ENCODE measurements around the gene HPS6.

The HPS6 gene

GRCh38 chr10:102083541-102083940 lies 18.4 kb downstream of the HPS6 start:
- Histone ChIP-seq H3K4me3 (ENCODE audit: low read length) (no peak overlapping the region), H3K27ac (ENCODE audit: low read depth, low read length) (no peak overlapping the region), H3K4me1 (ENCODE audit: control insufficient read depth, low read depth, low read length) (no peaks in the 10 kb centered on the region), H4K8ac (ENCODE audit: low read depth, low read length) (no peak overlapping the region), H2AK5ac (ENCODE audit: low read length) (no peak overlapping the region), H3K4me2 (ENCODE audit: low read length) (no peak overlapping the region), H3K79me1 (ENCODE audit: low read length) (no peaks in the 10 kb centered on the region), H3K23ac (ENCODE audit: low read length) (no peak overlapping the region), H3K79me2 (ENCODE audit: control insufficient read depth, insufficient read depth, low read length) (no peaks in the 10 kb centered on the region), H2BK5ac (ENCODE audit: low read length) (no peak overlapping the region), H3K18ac (ENCODE audit: low read length) (no peak overlapping the region), H3K4ac (ENCODE audit: low read depth, low read length) (no peak overlapping the region), H3K56ac (ENCODE audit: low read length) (no peak overlapping the region), H2BK15ac (replicated peaks; ENCODE audit: low read depth) (no peak overlapping the region), H2BK120ac (ENCODE audit: low read depth, low read length) (no peak overlapping the region), H3K36me3 (ENCODE audit: control insufficient read depth, insufficient read depth, low read length) (no peaks in the 10 kb centered on the region), H4K5ac (ENCODE audit: low read length) (no peak overlapping the region), H3K9ac (ENCODE audit: low read length) (no peak overlapping the region), H3K27me3 (ENCODE audit: insufficient read depth, low read length, poor library complexity) (no peaks in the 10 kb centered on the region)
- no peak for DNase-seq
- WGBS (ENCODE audit: extremely low coverage, insufficient coverage, low lambda C conversion rate) = no CpG with 5 or more reads among the region's 3 CpGs

DNA sequence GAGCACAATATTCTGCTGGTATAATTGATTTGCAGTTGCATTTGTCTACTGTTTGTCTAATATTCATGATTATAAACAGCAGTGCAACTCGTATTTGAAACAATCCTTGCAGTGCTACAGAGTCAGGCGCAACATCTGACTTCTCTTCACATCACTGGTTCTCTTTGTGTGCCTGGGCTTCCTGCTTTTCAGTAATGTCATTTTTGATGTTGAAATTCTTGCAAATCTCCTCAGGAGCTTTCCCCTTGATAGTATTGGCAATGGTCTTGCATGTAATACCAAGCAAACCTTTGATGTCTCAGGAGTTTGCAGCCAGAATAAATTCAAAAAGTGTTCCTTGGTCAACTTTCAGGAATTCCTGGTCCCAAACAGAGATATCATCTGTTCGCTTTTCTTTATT lies 20.2 kb downstream of the HPS6 start:
- Histone ChIP-seq H4K8ac (ENCODE audit: low read depth, low read length) (no peak overlapping the region), H3K36me3 (ENCODE audit: control insufficient read depth, insufficient read depth, low read length) (no peaks in the 10 kb centered on the region), H3K4me1 (ENCODE audit: control insufficient read depth, low read depth, low read length) (no peaks in the 10 kb centered on the region), H2BK15ac (replicated peaks; ENCODE audit: low read depth) (no peak overlapping the region), H3K27me3 (ENCODE audit: insufficient read depth, low read length, poor library complexity) (no peaks in the 10 kb centered on the region), H3K56ac (ENCODE audit: low read length) (no peak overlapping the region), H3K4me3 (ENCODE audit: low read length) (no peak overlapping the region), H3K27ac (ENCODE audit: low read depth, low read length) (no peak overlapping the region), H3K79me2 (ENCODE audit: control insufficient read depth, insufficient read depth, low read length) (no peaks in the 10 kb centered on the region), H3K23ac (ENCODE audit: low read length) (no peak overlapping the region), H2BK5ac (ENCODE audit: low read length) (no peak overlapping the region), H3K9ac (ENCODE audit: low read length) (no peak overlapping the region), H3K79me1 (ENCODE audit: low read length) (no peaks in the 10 kb centered on the region), H4K5ac (ENCODE audit: low read length) (no peak overlapping the region), H2AK5ac (ENCODE audit: low read length) (no peak overlapping the region), H3K18ac (ENCODE audit: low read length) (no peak overlapping the region), H3K4me2 (ENCODE audit: low read length) (no peak overlapping the region), H3K4ac (ENCODE audit: low read depth, low read length) (no peak overlapping the region), H2BK120ac (ENCODE audit: low read depth, low read length) (no peak overlapping the region)
- no CpG with 5 or more reads among the region's 3 CpGs for WGBS (ENCODE audit: extremely low coverage, insufficient coverage, low lambda C conversion rate)
- no peak for DNase-seq

GRCh38 chr10:102086196-102086595 lies 21.0 kb downstream of the HPS6 start:
- H2BK120ac ChIP-seq (ENCODE audit: low read depth, low read length) = no peak overlapping the region
- H3K18ac ChIP-seq (ENCODE audit: low read length) = no peak overlapping the region
- H3K27ac ChIP-seq (ENCODE audit: low read depth, low read length) = no peak overlapping the region
- H3K79me2 ChIP-seq (ENCODE audit: control insufficient read depth, insufficient read depth, low read length) = no peaks in the 10 kb centered on the region
- no peak for DNase-seq
- no peak overlapping the region for H3K4me2 ChIP-seq (ENCODE audit: low read length)
- no peak overlapping the region for H2AK5ac ChIP-seq (ENCODE audit: low read length)
- H3K9ac ChIP-seq (ENCODE audit: low read length) = no peak overlapping the region
- no peak overlapping the region for H3K4me3 ChIP-seq (ENCODE audit: low read length)
- no peaks in the 10 kb centered on the region for H3K79me1 ChIP-seq (ENCODE audit: low read length)
- H4K5ac ChIP-seq (ENCODE audit: low read length) = no peak overlapping the region
- no peaks in the 10 kb centered on the region for H3K4me1 ChIP-seq (ENCODE audit: control insufficient read depth, low read depth, low read length)
- H2BK5ac ChIP-seq (ENCODE audit: low read length) = no peak overlapping the region
- H3K36me3 ChIP-seq (ENCODE audit: control insufficient read depth, insufficient read depth, low read length) = no peaks in the 10 kb centered on the region
- WGBS (ENCODE audit: extremely low coverage, insufficient coverage, low lambda C conversion rate) = no CpG with 5 or more reads among the region's 8 CpGs
- no peak overlapping the region for H3K23ac ChIP-seq (ENCODE audit: low read length)
- H3K27me3 ChIP-seq (ENCODE audit: insufficient read depth, low read length, poor library complexity) = no peaks in the 10 kb centered on the region
- H2BK15ac ChIP-seq (replicated peaks; ENCODE audit: low read depth) = no peak overlapping the region
- no peak overlapping the region for H3K56ac ChIP-seq (ENCODE audit: low read length)
- H4K8ac ChIP-seq (ENCODE audit: low read depth, low read length) = no peak overlapping the region
- no peak overlapping the region for H3K4ac ChIP-seq (ENCODE audit: low read depth, low read length)

DNA sequence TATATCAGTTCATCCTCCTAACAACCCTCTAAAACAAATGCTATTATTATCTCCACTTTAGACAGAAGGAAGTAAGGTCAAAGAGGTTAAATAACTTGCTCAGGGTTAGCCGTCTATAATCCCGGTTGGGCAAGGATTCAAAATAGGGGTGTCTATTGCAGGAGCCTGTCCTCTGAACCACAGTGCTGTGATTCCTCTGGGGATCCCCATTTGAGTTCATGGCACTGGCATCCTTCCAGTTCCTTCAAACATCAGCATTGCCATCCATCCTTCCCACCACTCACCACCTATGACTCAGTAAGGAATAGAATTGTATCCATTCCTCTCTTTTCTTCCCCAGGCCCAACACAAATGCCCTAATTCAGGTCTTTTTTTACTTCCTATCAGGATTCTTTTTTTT lies 25.6 kb downstream of the HPS6 start:
- Histone ChIP-seq H4K5ac (ENCODE audit: low read length) (no peak overlapping the region), H3K4ac (ENCODE audit: low read depth, low read length) (no peak overlapping the region), H2BK120ac (ENCODE audit: low read depth, low read length) (no peak overlapping the region), H2AK5ac (ENCODE audit: low read length) (no peak overlapping the region), H3K9ac (ENCODE audit: low read length) (no peak overlapping the region), H3K4me1 (ENCODE audit: control insufficient read depth, low read depth, low read length) (no peaks in the 10 kb centered on the region), H3K56ac (ENCODE audit: low read length) (no peak overlapping the region), H3K36me3 (ENCODE audit: control insufficient read depth, insufficient read depth, low read length) (no peaks in the 10 kb centered on the region), H3K4me2 (ENCODE audit: low read length) (no peak overlapping the region), H3K18ac (ENCODE audit: low read length) (no peak overlapping the region), H3K4me3 (ENCODE audit: low read length) (no peak overlapping the region), H2BK5ac (ENCODE audit: low read length) (no peak overlapping the region), H3K27me3 (ENCODE audit: insufficient read depth, low read length, poor library complexity) (no peaks in the 10 kb centered on the region), H3K27ac (ENCODE audit: low read depth, low read length) (no peak overlapping the region), H3K79me1 (ENCODE audit: low read length) (no peaks in the 10 kb centered on the region), H3K79me2 (ENCODE audit: control insufficient read depth, insufficient read depth, low read length) (no peaks in the 10 kb centered on the region), H3K23ac (ENCODE audit: low read length) (no peak overlapping the region), H2BK15ac (replicated peaks; ENCODE audit: low read depth) (no peak overlapping the region), H4K8ac (ENCODE audit: low read depth, low read length) (no peak overlapping the region)
- WGBS (ENCODE audit: extremely low coverage, insufficient coverage, low lambda C conversion rate) = no CpG with 5 or more reads among the region's 2 CpGs
- no peak for DNase-seq

DNA sequence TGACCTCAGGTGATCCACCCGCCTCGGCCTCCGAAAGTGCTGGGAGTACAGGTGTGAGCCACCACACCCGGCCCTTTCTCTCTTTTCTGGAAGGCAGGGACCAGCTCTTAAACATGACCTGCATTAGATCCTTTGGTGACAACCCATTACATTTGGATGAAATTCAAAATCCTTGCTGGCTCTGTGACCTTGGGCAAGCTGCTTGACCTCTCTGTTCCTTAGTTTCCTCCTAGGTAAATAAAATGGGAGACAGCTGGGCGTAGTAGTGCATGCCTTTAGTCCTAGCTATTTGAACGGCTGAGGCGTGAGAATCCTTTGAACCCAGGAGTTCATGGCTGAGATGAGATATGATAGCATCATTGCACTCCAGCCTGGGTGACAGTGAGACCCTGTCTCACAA lies 31.3 kb downstream of the HPS6 start:
- Histone ChIP-seq H2AK5ac (ENCODE audit: low read length) (no peak overlapping the region), H3K4me2 (ENCODE audit: low read length) (no peak overlapping the region), H3K27ac (ENCODE audit: low read depth, low read length) (no peak overlapping the region), H3K27me3 (ENCODE audit: insufficient read depth, low read length, poor library complexity) (no peaks in the 10 kb centered on the region), H4K8ac (ENCODE audit: low read depth, low read length) (no peak overlapping the region), H3K18ac (ENCODE audit: low read length) (no peak overlapping the region), H2BK15ac (replicated peaks; ENCODE audit: low read depth) (no peak overlapping the region), H3K9ac (ENCODE audit: low read length) (no peak overlapping the region), H2BK5ac (ENCODE audit: low read length) (no peak overlapping the region), H3K23ac (ENCODE audit: low read length) (no peak overlapping the region), H3K79me2 (ENCODE audit: control insufficient read depth, insufficient read depth, low read length) (no peaks in the 10 kb centered on the region), H2BK120ac (ENCODE audit: low read depth, low read length) (no peak overlapping the region), H3K4me3 (ENCODE audit: low read length) (no peak overlapping the region), H3K36me3 (ENCODE audit: control insufficient read depth, insufficient read depth, low read length) (no peaks in the 10 kb centered on the region), H4K5ac (ENCODE audit: low read length) (no peak overlapping the region), H3K79me1 (ENCODE audit: low read length) (no peaks in the 10 kb centered on the region), H3K4ac (ENCODE audit: low read depth, low read length) (no peak overlapping the region), H3K4me1 (ENCODE audit: control insufficient read depth, low read depth, low read length) (no peaks in the 10 kb centered on the region), H3K56ac (ENCODE audit: low read length) (no peak overlapping the region)
- no CpG with 5 or more reads among the region's 7 CpGs for WGBS (ENCODE audit: extremely low coverage, insufficient coverage, low lambda C conversion rate)
- DNase-seq = no peak

DNA sequence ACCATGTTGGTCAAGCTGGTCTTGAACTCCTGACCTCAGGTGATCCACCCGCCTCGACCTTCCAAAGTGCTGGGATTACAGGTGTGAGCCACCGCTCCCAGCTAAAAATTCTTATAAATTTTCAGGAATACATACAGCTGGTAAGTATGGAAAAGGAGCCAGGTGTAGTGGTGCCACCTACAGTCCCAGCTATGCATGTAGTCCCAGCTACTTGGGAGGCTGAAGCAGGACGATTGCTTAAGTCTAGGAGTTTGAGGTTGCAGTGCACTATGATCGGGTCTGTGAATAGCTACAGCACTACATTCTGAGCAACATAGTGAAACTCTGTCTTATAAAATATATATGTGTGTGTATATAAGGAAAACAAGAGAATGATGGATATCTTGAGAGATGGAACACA lies 36.0 kb downstream of the HPS6 start:
- Histone ChIP-seq H3K27ac (ENCODE audit: low read depth, low read length) (no peak overlapping the region), H3K9ac (ENCODE audit: low read length) (no peak overlapping the region), H3K23ac (ENCODE audit: low read length) (no peak overlapping the region), H2BK120ac (ENCODE audit: low read depth, low read length) (no peak overlapping the region), H3K4me2 (ENCODE audit: low read length) (no peak overlapping the region), H3K4ac (ENCODE audit: low read depth, low read length) (no peak overlapping the region), H3K18ac (ENCODE audit: low read length) (no peak overlapping the region), H3K27me3 (ENCODE audit: insufficient read depth, low read length, poor library complexity) (no peaks in the 10 kb centered on the region), H3K56ac (ENCODE audit: low read length) (no peak overlapping the region), H2AK5ac (ENCODE audit: low read length) (no peak overlapping the region), H2BK15ac (replicated peaks; ENCODE audit: low read depth) (no peak overlapping the region), H2BK5ac (ENCODE audit: low read length) (no peak overlapping the region), H4K5ac (ENCODE audit: low read length) (no peak overlapping the region), H3K4me1 (ENCODE audit: control insufficient read depth, low read depth, low read length) (no peaks in the 10 kb centered on the region), H3K79me2 (ENCODE audit: control insufficient read depth, insufficient read depth, low read length) (no peaks in the 10 kb centered on the region), H3K4me3 (ENCODE audit: low read length) (no peak overlapping the region), H3K79me1 (ENCODE audit: low read length) (no peaks in the 10 kb centered on the region), H3K36me3 (ENCODE audit: control insufficient read depth, insufficient read depth, low read length) (peaks cover under 1% of the 10 kb centered on the region), H4K8ac (ENCODE audit: low read depth, low read length) (no peak overlapping the region)
- peak; percentile 18 for DNase-seq
- no CpG with 5 or more reads among the region's 5 CpGs for WGBS (ENCODE audit: extremely low coverage, insufficient coverage, low lambda C conversion rate)
